ENCODE measurements around the gene CPVL. TPM values are rescaled to one million over a fixed set of nuclear protein-coding genes. Genes with fewer than 3 reads are reported as not detected.

CPVL gene
- total RNA-seq, 1 donor from 2014 or later = 25.1 TPM

DNA sequence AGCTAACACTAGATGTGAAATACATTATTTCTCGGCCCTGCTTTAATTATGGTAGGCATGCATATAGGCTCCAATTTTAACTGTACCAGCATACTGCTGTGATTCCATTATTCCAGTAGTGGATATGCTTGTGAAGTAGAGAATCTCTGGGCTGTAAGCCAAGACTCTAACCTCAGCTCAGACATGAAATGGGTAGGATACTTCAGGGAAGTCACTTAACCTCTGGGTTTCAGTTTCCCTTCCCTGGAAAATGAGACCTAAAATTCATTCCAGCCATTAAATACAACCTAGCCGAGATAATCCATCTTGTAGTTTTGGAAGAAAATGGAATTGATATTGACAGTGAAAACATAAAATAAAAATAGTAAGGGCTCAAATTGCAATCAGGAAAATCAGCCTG, 128.6 kb downstream of the CPVL start:
- no peak overlapping the region for H3K27ac ChIP-seq (ENCODE audit: low read depth, low read length)
- H3K27me3 ChIP-seq (ENCODE audit: control insufficient read depth in 3 of 3, insufficient read depth in 3 of 3, low read length in 3 of 3) = no peaks in the 10 kb centered on the region
- peaks cover 0 to 4% (median 0%) of the 10 kb centered on the region in 3 donors for H3K36me3 ChIP-seq (ENCODE audit: control insufficient read depth in 3 of 3, insufficient read depth in 3 of 3, low read length in 3 of 3)
- H3K9me3 ChIP-seq (ENCODE audit: control insufficient read depth in 3 of 3, low read length in 3 of 3) = no peaks in the 10 kb centered on the region
- peaks cover 11 to 16% (median 14%) of the 10 kb centered on the region in 3 donors for H3K4me1 ChIP-seq (ENCODE audit: control insufficient read depth in 3 of 3, insufficient read depth in 3 of 3, low read length in 3 of 3)
- H3K9ac ChIP-seq (ENCODE audit: low read depth in 1 of 3, low read length in 3 of 3) = no peak overlapping the region
- no peak overlapping the region for H3K4me3 ChIP-seq (ENCODE audit: low read length in 3 of 3)

DNA sequence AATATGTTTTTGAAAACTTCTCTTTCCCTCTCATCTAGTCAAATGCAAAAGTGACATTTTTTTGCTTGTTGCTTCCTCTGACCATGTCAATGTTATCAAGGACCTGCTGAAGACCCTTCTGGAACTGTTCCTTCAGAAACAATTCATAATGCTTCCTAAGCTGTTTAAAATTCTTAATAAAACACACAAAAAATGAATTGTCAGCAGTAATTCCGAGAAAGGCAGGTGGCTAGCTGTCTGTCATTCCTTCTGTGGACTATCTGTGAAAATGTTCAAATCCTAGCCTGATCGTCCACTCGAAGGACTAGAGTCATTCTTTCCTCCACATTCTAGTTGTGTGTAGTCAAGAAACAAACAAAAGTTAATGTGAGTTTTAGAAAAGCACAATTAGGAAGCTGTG, 131.6 kb downstream of the CPVL start:
- peaks cover 7 to 11% (median 10%) of the 10 kb centered on the region in 3 donors for H3K4me1 ChIP-seq (ENCODE audit: control insufficient read depth in 3 of 3, insufficient read depth in 3 of 3, low read length in 3 of 3)
- H3K9me3 ChIP-seq (ENCODE audit: control insufficient read depth in 3 of 3, low read length in 3 of 3) = no peaks in the 10 kb centered on the region
- no peak overlapping the region for H3K9ac ChIP-seq (ENCODE audit: low read depth in 1 of 3, low read length in 3 of 3)
- H3K36me3 ChIP-seq (ENCODE audit: control insufficient read depth in 3 of 3, insufficient read depth in 3 of 3, low read length in 3 of 3) = peaks cover 0 to 4% (median 0%) of the 10 kb centered on the region in 3 donors
- no peak overlapping the region for H3K4me3 ChIP-seq (ENCODE audit: low read length in 3 of 3)
- H3K27ac ChIP-seq (ENCODE audit: low read depth, low read length) = no peak overlapping the region
- H3K27me3 ChIP-seq (ENCODE audit: control insufficient read depth in 3 of 3, insufficient read depth in 3 of 3, low read length in 3 of 3) = no peaks in the 10 kb centered on the region

DNA sequence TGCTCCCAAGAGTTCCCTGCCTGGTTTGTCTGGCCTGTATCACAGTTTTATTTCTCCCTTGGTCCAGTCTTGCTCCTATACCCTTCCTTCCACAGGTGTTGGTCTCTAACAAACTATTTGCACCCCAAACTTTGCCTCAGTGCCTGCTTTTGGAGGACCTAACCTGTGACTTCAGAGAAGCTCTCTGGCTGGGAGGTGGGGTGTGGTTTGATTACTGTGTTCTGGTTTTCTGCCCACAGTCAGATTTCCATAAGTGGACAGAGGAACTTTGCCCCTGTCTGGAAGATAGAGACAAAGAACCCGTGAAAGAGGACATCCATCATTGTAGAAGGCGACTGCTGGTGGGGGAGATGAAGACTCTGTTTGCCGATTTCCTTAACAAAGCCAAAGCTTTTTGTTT, 132.4 kb downstream of the CPVL start:
- H3K4me3 ChIP-seq (ENCODE audit: low read length in 3 of 3) = no peak overlapping the region
- no peaks in the 10 kb centered on the region for H3K27me3 ChIP-seq (ENCODE audit: control insufficient read depth in 3 of 3, insufficient read depth in 3 of 3, low read length in 3 of 3)
- H3K4me1 ChIP-seq (ENCODE audit: control insufficient read depth in 3 of 3, insufficient read depth in 3 of 3, low read length in 3 of 3) = peaks cover 0 to 7% (median 4%) of the 10 kb centered on the region in 3 donors
- H3K9ac ChIP-seq (ENCODE audit: low read depth in 1 of 3, low read length in 3 of 3) = no peak overlapping the region
- no peak overlapping the region for H3K27ac ChIP-seq (ENCODE audit: low read depth, low read length)
- H3K36me3 ChIP-seq (ENCODE audit: control insufficient read depth in 3 of 3, insufficient read depth in 3 of 3, low read length in 3 of 3) = peaks cover 0 to 4% (median 0%) of the 10 kb centered on the region in 3 donors
- H3K9me3 ChIP-seq (ENCODE audit: control insufficient read depth in 3 of 3, low read length in 3 of 3) = no peaks in the 10 kb centered on the region

DNA sequence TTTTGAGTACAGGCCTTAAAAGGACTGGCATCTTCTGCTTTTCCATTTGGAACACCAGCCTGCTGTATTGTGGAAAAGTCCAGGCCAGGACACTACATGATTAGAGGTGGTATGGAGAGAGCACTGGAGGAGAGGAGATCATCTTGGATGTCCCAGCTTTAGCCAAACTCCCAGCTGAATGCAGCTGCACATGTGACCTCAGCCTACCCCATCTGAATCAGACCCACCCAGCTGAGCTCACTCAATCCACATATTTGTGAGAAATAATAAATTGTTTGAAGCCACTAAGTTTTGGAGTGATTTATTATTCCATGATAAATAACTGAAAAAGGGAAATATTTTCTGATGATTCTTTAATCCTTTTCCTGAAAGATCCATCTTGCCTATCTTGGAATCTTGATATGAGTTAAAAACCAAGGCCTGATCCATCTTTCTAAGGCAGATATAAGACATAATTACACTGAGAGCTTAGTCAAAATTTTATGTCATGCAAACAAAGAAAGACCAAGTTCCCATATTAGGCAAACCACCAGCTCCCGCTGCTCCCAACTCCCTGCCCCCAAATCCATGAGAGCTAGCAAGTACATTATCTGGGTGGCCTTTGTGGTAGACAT, 133.1 kb downstream of the CPVL start:
- H3K4me3 ChIP-seq (ENCODE audit: low read length in 3 of 3) = no peak overlapping the region
- no peaks in the 10 kb centered on the region for H3K27me3 ChIP-seq (ENCODE audit: control insufficient read depth in 3 of 3, insufficient read depth in 3 of 3, low read length in 3 of 3)
- H3K9me3 ChIP-seq (ENCODE audit: control insufficient read depth in 3 of 3, low read length in 3 of 3) = no peaks in the 10 kb centered on the region
- H3K4me1 ChIP-seq (ENCODE audit: control insufficient read depth in 3 of 3, insufficient read depth in 3 of 3, low read length in 3 of 3) = peaks cover 0 to 7% (median 4%) of the 10 kb centered on the region in 3 donors
- H3K27ac ChIP-seq (ENCODE audit: low read depth, low read length) = no peak overlapping the region
- H3K9ac ChIP-seq (ENCODE audit: low read depth in 1 of 3, low read length in 3 of 3) = no peak overlapping the region
- H3K36me3 ChIP-seq (ENCODE audit: control insufficient read depth in 3 of 3, insufficient read depth in 3 of 3, low read length in 3 of 3) = peaks cover 0 to 4% (median 0%) of the 10 kb centered on the region in 3 donors

DNA sequence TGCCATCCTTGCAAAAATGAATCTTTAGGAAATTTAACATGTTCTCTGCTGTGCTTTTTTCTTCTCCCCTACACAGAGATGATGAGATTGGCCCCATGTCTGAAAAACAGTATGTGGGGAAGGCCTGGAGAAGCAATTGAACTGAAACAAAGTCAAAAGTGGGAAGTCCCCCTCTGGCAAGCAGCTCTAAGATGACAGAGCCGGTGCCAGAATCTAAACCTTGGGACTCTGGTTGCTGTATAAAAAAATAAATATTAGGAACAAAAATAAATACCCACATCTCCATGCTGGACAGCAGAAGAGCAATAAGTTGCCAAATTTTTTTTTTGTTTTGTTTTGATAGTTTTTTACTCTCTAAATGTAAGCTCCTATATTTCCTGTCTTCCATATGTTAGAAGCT, 136.4 kb downstream of the CPVL start:
- H3K27ac ChIP-seq (ENCODE audit: low read depth, low read length) = no peak overlapping the region
- H3K4me1 ChIP-seq (ENCODE audit: control insufficient read depth in 3 of 3, insufficient read depth in 3 of 3, low read length in 3 of 3) = peaks cover 0 to 2% (median 0%) of the 10 kb centered on the region in 3 donors
- H3K36me3 ChIP-seq (ENCODE audit: control insufficient read depth in 3 of 3, insufficient read depth in 3 of 3, low read length in 3 of 3) = peaks cover 0 to 3% (median 0%) of the 10 kb centered on the region in 3 donors
- no peaks in the 10 kb centered on the region for H3K27me3 ChIP-seq (ENCODE audit: control insufficient read depth in 3 of 3, insufficient read depth in 3 of 3, low read length in 3 of 3)
- no peaks in the 10 kb centered on the region for H3K9me3 ChIP-seq (ENCODE audit: control insufficient read depth in 3 of 3, low read length in 3 of 3)
- no peak overlapping the region for H3K9ac ChIP-seq (ENCODE audit: low read depth in 1 of 3, low read length in 3 of 3)
- H3K4me3 ChIP-seq (ENCODE audit: low read length in 3 of 3) = no peak overlapping the region

DNA sequence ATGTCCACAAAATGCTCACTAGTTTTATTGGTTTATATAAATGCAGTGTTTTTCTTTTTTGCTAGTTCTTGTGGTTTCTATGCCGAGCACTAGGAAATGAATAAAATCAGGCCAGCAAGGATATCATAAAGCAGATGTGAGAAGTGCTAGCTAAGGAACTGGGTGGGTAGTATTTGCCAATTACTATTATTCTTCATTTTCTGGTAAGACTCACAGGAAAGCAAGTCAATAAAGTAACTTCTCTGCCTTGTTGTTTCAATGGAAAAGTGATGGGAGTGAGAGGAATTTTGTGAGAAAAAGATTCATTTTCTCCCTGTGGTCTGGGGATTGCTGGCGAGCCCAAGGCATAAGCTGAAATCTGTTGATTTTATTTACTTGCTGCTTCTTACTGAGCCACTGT, 137.7 kb downstream of the CPVL start:
- Histone ChIP-seq H3K36me3 (ENCODE audit: control insufficient read depth in 3 of 3, insufficient read depth in 3 of 3, low read length in 3 of 3) (no peaks in the 10 kb centered on the region), H3K9ac (ENCODE audit: low read depth in 1 of 3, low read length in 3 of 3) (no peak overlapping the region), H3K4me1 (ENCODE audit: control insufficient read depth in 3 of 3, insufficient read depth in 3 of 3, low read length in 3 of 3) (peaks cover 0 to under 1% (median 0%) of the 10 kb centered on the region in 3 donors), H3K27me3 (ENCODE audit: control insufficient read depth in 3 of 3, insufficient read depth in 3 of 3, low read length in 3 of 3) (no peaks in the 10 kb centered on the region), H3K9me3 (ENCODE audit: control insufficient read depth in 3 of 3, low read length in 3 of 3) (no peaks in the 10 kb centered on the region), H3K27ac (ENCODE audit: low read depth, low read length) (no peak overlapping the region), H3K4me3 (ENCODE audit: low read length in 3 of 3) (no peak overlapping the region)

DNA sequence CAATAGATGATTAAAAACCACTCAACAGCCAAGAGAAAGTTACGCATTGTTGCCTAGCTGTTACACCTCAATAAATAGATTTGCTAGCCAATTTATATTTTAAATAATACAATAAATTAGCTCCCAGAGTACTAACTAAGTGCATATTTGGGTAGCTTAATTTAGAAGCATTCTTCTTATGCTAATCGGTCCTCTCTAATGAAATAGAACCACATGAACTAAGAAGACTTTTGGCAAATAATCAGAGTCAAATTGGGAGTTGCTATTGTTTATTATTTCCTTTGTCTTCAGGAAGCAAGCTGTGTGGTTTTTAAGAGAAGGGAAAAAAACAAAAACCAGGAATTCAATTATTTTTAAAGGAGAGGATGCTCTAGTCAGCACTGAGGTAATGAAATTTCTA, 139.2 kb downstream of the CPVL start:
- Histone ChIP-seq H3K4me1 (ENCODE audit: control insufficient read depth in 3 of 3, insufficient read depth in 3 of 3, low read length in 3 of 3) (no peaks in the 10 kb centered on the region), H3K27ac (ENCODE audit: low read depth, low read length) (no peak overlapping the region), H3K9me3 (ENCODE audit: control insufficient read depth in 3 of 3, low read length in 3 of 3) (no peaks in the 10 kb centered on the region), H3K27me3 (ENCODE audit: control insufficient read depth in 3 of 3, insufficient read depth in 3 of 3, low read length in 3 of 3) (no peaks in the 10 kb centered on the region), H3K9ac (ENCODE audit: low read depth in 1 of 3, low read length in 3 of 3) (no peak overlapping the region), H3K4me3 (ENCODE audit: low read length in 3 of 3) (no peak overlapping the region), H3K36me3 (ENCODE audit: control insufficient read depth in 3 of 3, insufficient read depth in 3 of 3, low read length in 3 of 3) (no peaks in the 10 kb centered on the region)

DNA sequence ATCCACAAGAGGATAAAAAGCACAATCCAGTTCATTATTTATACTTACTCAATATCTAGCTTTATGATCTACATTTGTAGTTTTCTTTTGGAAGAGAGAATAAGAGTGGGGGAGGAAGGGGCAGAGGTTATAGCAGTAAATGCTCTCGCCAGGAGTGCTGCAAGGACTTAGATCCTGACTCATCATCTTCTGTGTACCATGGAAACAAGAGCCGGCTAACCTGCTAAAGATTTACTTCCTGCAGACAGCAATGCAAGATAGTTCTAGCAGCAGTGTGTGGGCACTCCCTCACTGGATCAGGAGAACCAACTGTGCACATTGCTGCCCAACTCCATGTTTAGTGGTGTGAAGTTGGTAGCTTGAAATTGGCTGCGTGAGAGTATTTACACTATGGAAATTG, 140.5 kb downstream of the CPVL start:
- Histone ChIP-seq H3K4me1 (ENCODE audit: control insufficient read depth in 3 of 3, insufficient read depth in 3 of 3, low read length in 3 of 3) (no peaks in the 10 kb centered on the region), H3K36me3 (ENCODE audit: control insufficient read depth in 3 of 3, insufficient read depth in 3 of 3, low read length in 3 of 3) (no peaks in the 10 kb centered on the region), H3K27me3 (ENCODE audit: control insufficient read depth in 3 of 3, insufficient read depth in 3 of 3, low read length in 3 of 3) (no peaks in the 10 kb centered on the region), H3K4me3 (ENCODE audit: low read length in 3 of 3) (no peak overlapping the region), H3K9me3 (ENCODE audit: control insufficient read depth in 3 of 3, low read length in 3 of 3) (no peaks in the 10 kb centered on the region), H3K27ac (ENCODE audit: low read depth, low read length) (no peak overlapping the region), H3K9ac (ENCODE audit: low read depth in 1 of 3, low read length in 3 of 3) (no peak overlapping the region)

DNA sequence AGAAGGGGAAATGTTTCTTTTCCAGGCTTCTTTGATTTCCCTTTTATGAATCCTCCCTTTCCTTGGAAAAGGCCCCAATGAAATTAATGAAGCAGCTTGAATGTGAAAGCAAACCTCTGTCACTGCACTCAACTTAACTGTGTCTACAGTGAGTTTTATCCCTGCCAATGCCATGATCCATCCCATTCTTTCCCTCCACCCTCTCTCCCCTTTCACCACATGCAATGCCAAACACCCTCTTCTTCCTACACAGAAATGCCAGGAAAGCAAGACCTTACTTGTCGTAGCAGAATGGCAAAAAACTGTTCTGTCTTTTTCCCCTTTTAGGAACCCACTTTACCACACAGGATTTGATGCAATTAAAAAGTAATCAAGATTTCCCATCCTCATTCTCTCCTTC, 140.9 kb downstream of the CPVL start:
- Histone ChIP-seq H3K9ac (ENCODE audit: low read depth in 1 of 3, low read length in 3 of 3) (no peak overlapping the region), H3K36me3 (ENCODE audit: control insufficient read depth in 3 of 3, insufficient read depth in 3 of 3, low read length in 3 of 3) (peaks cover 0 to 2% (median 0%) of the 10 kb centered on the region in 3 donors), H3K27me3 (ENCODE audit: control insufficient read depth in 3 of 3, insufficient read depth in 3 of 3, low read length in 3 of 3) (no peaks in the 10 kb centered on the region), H3K4me1 (ENCODE audit: control insufficient read depth in 3 of 3, insufficient read depth in 3 of 3, low read length in 3 of 3) (no peaks in the 10 kb centered on the region), H3K27ac (ENCODE audit: low read depth, low read length) (no peak overlapping the region), H3K9me3 (ENCODE audit: control insufficient read depth in 3 of 3, low read length in 3 of 3) (no peaks in the 10 kb centered on the region), H3K4me3 (ENCODE audit: low read length in 3 of 3) (no peak overlapping the region)

DNA sequence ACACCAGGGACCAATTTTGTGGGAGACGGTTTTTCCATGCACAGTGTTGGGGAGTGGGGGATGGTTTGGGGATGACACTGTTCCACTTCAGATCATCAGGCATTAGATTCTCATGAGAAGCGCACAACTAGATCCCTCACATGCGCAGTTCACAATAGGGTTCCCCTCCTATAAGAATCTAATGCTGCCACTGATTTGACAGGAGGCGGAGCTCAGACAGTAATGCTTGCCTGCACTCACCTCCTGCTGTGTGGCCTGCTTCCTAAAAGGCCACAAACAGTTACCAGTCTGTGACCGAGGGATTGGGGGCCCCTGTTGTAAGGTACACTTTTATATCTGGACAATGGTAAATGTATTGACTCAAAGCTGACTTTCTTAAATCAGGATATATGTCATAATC, 142.6 kb downstream of the CPVL start:
- Histone ChIP-seq H3K9me3 (ENCODE audit: control insufficient read depth in 3 of 3, low read length in 3 of 3) (no peaks in the 10 kb centered on the region), H3K4me1 (ENCODE audit: control insufficient read depth in 3 of 3, insufficient read depth in 3 of 3, low read length in 3 of 3) (no peaks in the 10 kb centered on the region), H3K4me3 (ENCODE audit: low read length in 3 of 3) (no peak overlapping the region), H3K27me3 (ENCODE audit: control insufficient read depth in 3 of 3, insufficient read depth in 3 of 3, low read length in 3 of 3) (no peaks in the 10 kb centered on the region), H3K27ac (ENCODE audit: low read depth, low read length) (no peak overlapping the region), H3K9ac (ENCODE audit: low read depth in 1 of 3, low read length in 3 of 3) (no peak overlapping the region), H3K36me3 (ENCODE audit: control insufficient read depth in 3 of 3, insufficient read depth in 3 of 3, low read length in 3 of 3) (peaks cover 0 to 2% (median 0%) of the 10 kb centered on the region in 3 donors)
